CD14-positive monocyte (primary cell): ENCODE measurements around the gene LRFN3. TPM values are rescaled to one million over a fixed set of nuclear protein-coding genes. Genes with fewer than 3 reads are reported as not detected.

Source experiments
- DNase-seq, 3 donors: peaks; one replicate each; pipeline ENCODE4 v3.0.0-alpha.2; 2011 to 2022
- H2AFZ ChIP-seq: 2 replicates; pipeline ENCODE4 v1.6.0; 2012; ENCODE audit warnings: mild to moderate bottlenecking, low read depth, low read length, inconsistent platforms; ENCODE audit not compliant: insufficient read depth, poor library complexity, severe bottlenecking
- H3K27ac ChIP-seq, 2 donors: 1 replicate in 1 of 2; 2 replicates in 1 of 2; pipeline ENCODE4 v1.5.1; 2012 to 2013; ENCODE audit warnings: low read length in 2 of 2, control low read depth in 1 of 2, inconsistent platforms in 1 of 2, low read depth in 1 of 2, mild to moderate bottlenecking in 1 of 2
- H3K27me3 ChIP-seq, 2 donors: one replicate each; pipeline versions ENCODE4 v1.6.0 to v1.6.1; 2011 to 2013; ENCODE audit warnings: low read length in 2 of 2; ENCODE audit not compliant: control insufficient read depth in 2 of 2, insufficient read depth in 2 of 2
- H3K36me3 ChIP-seq, 2 donors: replicated peaks in 1 of 2; 1 replicate in 1 of 2; 2 replicates in 1 of 2; pipeline versions ENCODE4 v1.5.1 to v1.6.1; 2012 to 2013; ENCODE audit warnings: low read length in 2 of 2, control low read depth in 1 of 2, inconsistent platforms in 1 of 2, mild to moderate bottlenecking in 1 of 2; ENCODE audit not compliant: insufficient read depth in 2 of 2, control insufficient read depth in 1 of 2
- H3K4me1 ChIP-seq, 2 donors: 1 replicate in 1 of 2; 2 replicates in 1 of 2; pipeline versions ENCODE4 v1.5.1 to v1.6.1; 2012 to 2013; ENCODE audit warnings: low read length in 2 of 2, control low read depth in 1 of 2, inconsistent platforms in 1 of 2, mild to moderate bottlenecking in 1 of 2, moderate library complexity in 1 of 2; ENCODE audit not compliant: insufficient read depth in 2 of 2, control insufficient read depth in 1 of 2
- H3K4me2 ChIP-seq: replicated peaks from 2 replicates; pipeline ENCODE3; 2012; ENCODE audit warnings: low read length, moderate library complexity, mild to moderate bottlenecking; ENCODE audit not compliant: poor library complexity, severe bottlenecking; ENCODE audit errors: extremely low read depth
- H3K4me3 ChIP-seq, 3 experiments: fragments of 200-600 bp in 1 of 3; sonication (generic) in 1 of 3; replicated peaks in 1 of 3; 1 replicate in 2 of 3; 2 replicates in 1 of 3; pipeline ENCODE4 v1.5.1; 2011 to 2013; ENCODE audit warnings: low read length in 3 of 3, mild to moderate bottlenecking in 3 of 3, control low read depth in 2 of 3, low read depth in 2 of 3, inconsistent platforms in 1 of 3, moderate library complexity in 1 of 3
- H3K79me2 ChIP-seq: 2 replicates; pipeline ENCODE4 v1.6.0; 2012; ENCODE audit warnings: mild to moderate bottlenecking, control low read depth, inconsistent platforms, low read length, moderate library complexity; ENCODE audit not compliant: insufficient read depth
- H3K9ac ChIP-seq: 2 replicates; pipeline ENCODE4 v1.6.0; 2017; ENCODE audit warnings: low read length, mild to moderate bottlenecking; ENCODE audit not compliant: insufficient read depth, poor library complexity, severe bottlenecking
- H3K9me3 ChIP-seq, 2 donors: replicated peaks in 1 of 2; 1 replicate in 1 of 2; 2 replicates in 1 of 2; pipeline versions ENCODE4 v1.5.1 to v1.6.1; 2012 to 2013; ENCODE audit warnings: low read length in 2 of 2, control low read depth in 1 of 2; ENCODE audit not compliant: control insufficient read depth in 1 of 2, insufficient read depth in 1 of 2
- H4K20me1 ChIP-seq: 2 replicates; pipeline ENCODE4 v1.6.0; 2012; ENCODE audit warnings: mild to moderate bottlenecking, low read length, control low read depth, moderate library complexity; ENCODE audit not compliant: insufficient read depth
- H3K27ac Mint-ChIP-seq, 7 donors: one replicate each; pipeline ENCODE4 v1.8.0; 2020; ENCODE audit warnings: mild to moderate bottlenecking in 7 of 7, mixed read lengths in 7 of 7, moderate library complexity in 6 of 7, inconsistent platforms in 2 of 7
- H3K27me3 Mint-ChIP-seq, 3 donors: one replicate each; pipeline ENCODE4 v1.8.0; 2021 to 2022; ENCODE audit warnings: low read depth in 3 of 3, mild to moderate bottlenecking in 3 of 3, mixed read lengths in 3 of 3, moderate library complexity in 3 of 3, inconsistent platforms in 1 of 3
- H3K36me3 Mint-ChIP-seq, 2 donors: one replicate each; pipeline ENCODE4 v1.8.0; 2020; ENCODE audit warnings: mixed read lengths in 2 of 2, inconsistent platforms in 1 of 2, mild to moderate bottlenecking in 1 of 2
- H3K4me1 Mint-ChIP-seq: one replicate; pipeline ENCODE4 v1.8.0; 2020; ENCODE audit warnings: mild to moderate bottlenecking, mixed read lengths
- H3K4me3 Mint-ChIP-seq, 2 donors: one replicate each; pipeline ENCODE4 v1.8.0; 2020; ENCODE audit warnings: mild to moderate bottlenecking in 2 of 2, mixed read lengths in 2 of 2, moderate library complexity in 1 of 2
- H3K9me3 Mint-ChIP-seq, 7 donors: one replicate each; pipeline ENCODE4 v1.8.0; 2020 to 2022; ENCODE audit warnings: mixed read lengths in 7 of 7, mild to moderate bottlenecking in 6 of 7, moderate library complexity in 6 of 7, inconsistent platforms in 2 of 7
- CTCF ChIP-seq: fragments of 200-600 bp; IDR thresholded peaks from one replicate; pipeline ENCODE4 v1.8.0; 2022; ENCODE audit warnings: antibody characterized with exemption, mild to moderate bottlenecking
- WGBS: methylation state at CpG from one replicate; pipeline ENCODE4 v1.1.5; 2013; ENCODE audit warnings: missing lambda C conversion rate; ENCODE audit not compliant: insufficient coverage; 5-methylcytosine and 5-hydroxymethylcytosine counted together
- intact Hi-C, 2 donors: fragments of 100-400 bp; cut with micrococcal nuclease; formaldehyde crosslinking; loops; one replicate each; pipeline versions ENCODE4 v1.15.0 to v1.15.1; 2023
- polyA plus RNA-seq, 3 donors: library from polyadenylated mRNA; depleted of rRNA in 1 of 3; unstranded in 2 of 3; stranded (reverse) in 1 of 3; fragments of 300-500 nt in 2 of 3; fragments of >200 nt in 1 of 3; fragmentation: Illumina TruSeq in 2 of 3; gene quantifications; 1 replicate in 2 of 3; 2 replicates in 1 of 3; pipeline ENCODE4 v1.2.3, GENCODE V29; 2012 to 2021

The LRFN3 gene
- polyA plus RNA-seq, 3 donors: 0.04 TPM; not detected in 2

DNA sequence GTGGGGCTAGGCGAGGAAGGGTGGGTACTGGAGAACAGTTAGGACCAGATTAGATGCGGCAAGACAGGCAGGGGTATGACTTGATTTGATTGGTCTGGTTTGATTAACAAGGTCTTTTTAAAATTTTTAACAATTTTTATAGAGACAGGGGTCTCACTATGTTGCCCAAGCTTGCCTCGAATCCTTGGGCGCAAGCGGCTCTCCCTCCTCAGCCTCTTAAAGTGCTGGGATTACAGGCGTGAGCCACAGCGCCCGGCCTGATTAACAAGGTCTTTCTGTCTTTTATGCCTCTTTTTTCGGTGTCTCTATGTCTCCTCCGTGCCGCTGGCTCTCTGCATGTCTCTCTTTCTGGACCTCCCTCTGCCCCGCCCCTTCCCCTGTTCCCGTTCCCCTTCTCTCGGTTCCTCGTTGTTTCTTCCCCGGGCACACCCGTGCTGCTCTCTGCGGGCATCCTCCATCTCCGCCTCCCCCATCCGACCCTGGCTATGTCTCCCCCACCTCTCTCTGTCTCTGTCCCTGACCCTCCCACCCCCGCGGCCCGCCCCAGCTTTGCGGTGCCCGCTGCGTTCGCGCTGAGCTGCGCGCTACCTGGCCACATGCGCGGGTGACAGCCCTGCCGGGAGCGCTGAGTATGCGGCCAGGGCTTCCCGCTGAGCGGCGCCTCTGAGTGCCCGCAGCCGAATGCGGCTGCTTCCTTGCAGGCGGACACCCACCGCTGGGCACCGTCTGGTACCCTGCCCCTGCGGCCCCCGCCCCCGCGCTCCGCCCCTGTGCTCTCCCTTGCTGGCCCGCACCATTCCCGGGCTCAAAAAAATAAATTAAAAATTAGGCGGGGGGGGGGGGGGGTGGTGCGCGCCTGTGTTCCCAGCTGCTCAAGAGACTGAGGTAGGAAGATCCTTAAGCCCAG lies 50.7 kb downstream of the LRFN3 start:
- peak overlapping the region; percentile 33 to 76 (median 40) for H3K4me3 ChIP-seq
- intact Hi-C loops: no loop called here

DNA sequence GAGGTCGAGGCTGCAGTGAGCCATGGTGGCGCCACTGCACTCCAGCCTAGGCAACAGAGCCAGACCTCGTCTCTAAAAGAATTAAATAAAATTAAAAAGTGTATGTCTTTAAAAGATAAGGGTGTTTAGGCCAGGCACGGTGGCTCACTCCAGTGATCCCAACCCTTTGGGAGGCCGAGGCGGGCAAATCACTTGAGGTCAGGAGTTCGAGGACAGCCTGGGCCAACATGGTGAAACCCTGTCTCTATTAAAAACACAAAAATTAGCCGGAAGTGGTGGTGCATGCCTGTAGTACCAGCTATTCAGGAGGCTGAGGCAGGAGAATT lies 51.4 kb downstream of the LRFN3 start:
- no peaks in the 10 kb centered on the region for H3K36me3 ChIP-seq
- Mint-ChIP-seq H3K27ac (peak overlapping the region in 1 of 7 donors; percentile 70), H3K9me3 (peaks cover 3 to 11% (median 7%) of the 10 kb centered on the region in 7 donors), H3K36me3 (no peaks in the 10 kb centered on the region), H3K4me1 (peaks cover 17% of the 10 kb centered on the region), H3K27me3 (peaks cover 11 to 29% (median 25%) of the 10 kb centered on the region in 3 donors), H3K4me3 (peak overlapping the region; percentile 93)
- DNase-seq: no peak
- 17% methylated on average over 1 of the region's 8 CpGs for WGBS
- H3K4me3 ChIP-seq: peak overlapping the region; percentile 33 to 76 (median 40)
- no peaks in the 10 kb centered on the region for H4K20me1 ChIP-seq
- H3K79me2 ChIP-seq: no peaks in the 10 kb centered on the region
- no peak for TF ChIP-seq CTCF
- peak overlapping the region; percentile 86 for H2AFZ ChIP-seq
- H3K27me3 ChIP-seq: peaks cover 0 to 3% of the 10 kb centered on the region in 2 donors
- intact Hi-C loops: no loop called here
- H3K27ac ChIP-seq: no peak overlapping the region
- peaks cover 13 to 16% of the 10 kb centered on the region in 2 donors for H3K4me1 ChIP-seq
- H3K4me2 ChIP-seq: peak overlapping the region; percentile 79
- no peaks in the 10 kb centered on the region for H3K9me3 ChIP-seq
- H3K9ac ChIP-seq: peak overlapping the region; percentile 57

More for the DNA sequence above, 50.7 kb downstream of the LRFN3 start:
- no peaks in the 10 kb centered on the region for H4K20me1 ChIP-seq
- WGBS: 7% methylated on average over 37 of the region's 54 CpGs
- H3K27ac Mint-ChIP-seq: peak overlapping the region in 5 of 7 donors; percentile 2 to 89 (median 77)
- no peak overlapping the region for H3K27ac ChIP-seq
- peaks cover 17% of the 10 kb centered on the region for H3K4me1 Mint-ChIP-seq
- H3K36me3 ChIP-seq: no peaks in the 10 kb centered on the region
- peak overlapping the region; percentile 57 for H3K9ac ChIP-seq
- peaks cover 3 to 11% (median 7%) of the 10 kb centered on the region in 7 donors for H3K9me3 Mint-ChIP-seq
- H3K4me1 ChIP-seq: peaks cover 13 to 16% of the 10 kb centered on the region in 2 donors
- DNase-seq: peak; percentile 39 to 44 (median 41)
- no peak for TF ChIP-seq CTCF
- peak overlapping the region; percentile 93 for H3K4me3 Mint-ChIP-seq
- peak overlapping the region; percentile 86 for H2AFZ ChIP-seq
- H3K9me3 ChIP-seq: no peaks in the 10 kb centered on the region
- H3K27me3 Mint-ChIP-seq: peaks cover 15 to 29% (median 26%) of the 10 kb centered on the region in 3 donors
- no peaks in the 10 kb centered on the region for H3K36me3 Mint-ChIP-seq
- H3K4me2 ChIP-seq: peak overlapping the region; percentile 79
- peaks cover 0 to 3% of the 10 kb centered on the region in 2 donors for H3K27me3 ChIP-seq
- H3K79me2 ChIP-seq: no peaks in the 10 kb centered on the region
